NCI-H446 (cell line): ENCODE results near the gene CCDC88B.

ENCODE experiments used
- DNase-seq, 2 experiments: peaks; one replicate each; lab custom pipeline; 2025; lab: John Stamatoyannopoulos, UW

CCDC88B gene

GRCh38 chr11:64339754-64340408 is at the start of gene CCDC88B:
CCDC88B (plus strand) TSS chr11:64340204; CDS start chr11:64340267, 63 bp downstream.
- DNase-seq: no peak

GRCh38 chr11:64290352-64291261 is 49.4 kb upstream of the CCDC88B start:
- no peak for DNase-seq

- no peak for DNase-seq
These were observed 48.7 kb upstream of the CCDC88B start, which contains the start of gene KCNK4 for GRCh38 chr11:64291262-64291751. KCNK4 (plus strand) TSS chr11:64291302; CDS start chr11:64293019, 1,717 bp downstream.

GRCh38 chr11:64291752-64292459 is 48.1 kb upstream of the CCDC88B start:
- no peak for DNase-seq

GRCh38 chr11:64292460-64293254 is 47.3 kb upstream of the CCDC88B start:
- no peak for DNase-seq

- DNase-seq: no peak
These were observed 45.2 kb upstream of the CCDC88B start for GRCh38 chr11:64294774-64295173.

GRCh38 chr11:64295760-64296159 is 44.2 kb upstream of the CCDC88B start:
- no peak for DNase-seq

GRCh38 chr11:64296236-64296635 is 43.8 kb upstream of the CCDC88B start:
- DNase-seq: no peak

- DNase-seq: no peak
These were observed 42.9 kb upstream of the CCDC88B start for GRCh38 chr11:64296830-64297698.

GRCh38 chr11:64297699-64298358 is 42.2 kb upstream of the CCDC88B start:
- DNase-seq: peak in 1 of 2 experiments; percentile 46

GRCh38 chr11:64298966-64299846 is 40.8 kb upstream of the CCDC88B start:
- DNase-seq: no peak

GRCh38 chr11:64299847-64300648 is 40.0 kb upstream of the CCDC88B start, which contains the start of gene CATSPERZ:
CATSPERZ (plus strand) TSS chr11:64300358; CDS start chr11:64300411, 53 bp downstream.
- no peak for DNase-seq

GRCh38 chr11:64303109-64304031 is 36.6 kb upstream of the CCDC88B start:
- no peak for DNase-seq

GRCh38 chr11:64304032-64304315 is 36.0 kb upstream of the CCDC88B start:
- DNase-seq: no peak

GRCh38 chr11:64304316-64305072 is 35.5 kb upstream of the CCDC88B start:
- DNase-seq: peak; percentile 83 to 94

- peak; percentile 99 to 100 for DNase-seq
These were observed 34.8 kb upstream of the CCDC88B start, which contains the start of gene ESRRA for GRCh38 chr11:64305075-64305690. ESRRA (plus strand) TSS chr11:64305524; CDS start chr11:64307180, 1,656 bp downstream.
